Measurements from ENCODE around the gene PKD2L2. TPM values are rescaled to one million over a fixed set of nuclear protein-coding genes. Genes with fewer than 3 reads are reported as not detected.

The PKD2L2 gene
- total and polyA plus RNA-seq, 4 donors, result 0.08 TPM; not detected in 3

DNA sequence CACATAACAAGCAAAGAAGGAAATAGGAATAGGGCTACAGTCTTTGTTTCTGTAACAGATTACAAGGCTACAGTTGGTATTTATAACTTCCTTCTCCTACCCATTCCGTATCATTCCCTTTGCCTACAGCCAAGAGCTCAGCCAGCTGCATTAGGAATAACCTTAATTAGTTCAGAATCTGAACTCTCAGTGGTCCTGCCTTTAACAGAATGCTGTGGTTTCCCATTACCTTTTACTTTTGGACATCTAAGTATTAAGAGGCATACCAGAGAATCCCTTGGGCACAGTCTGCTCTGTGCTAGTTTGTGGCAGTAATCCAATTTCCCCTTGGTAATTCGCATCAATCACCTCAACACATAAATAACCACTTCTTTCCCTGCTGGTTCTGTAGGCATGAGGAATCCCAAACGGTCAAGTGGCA is 44.2 kb downstream of the PKD2L2 start:
- H3K27ac ChIP-seq (ENCODE audit: low read depth in 1 of 2, low read length in 2 of 2), result no peak overlapping the region

DNA sequence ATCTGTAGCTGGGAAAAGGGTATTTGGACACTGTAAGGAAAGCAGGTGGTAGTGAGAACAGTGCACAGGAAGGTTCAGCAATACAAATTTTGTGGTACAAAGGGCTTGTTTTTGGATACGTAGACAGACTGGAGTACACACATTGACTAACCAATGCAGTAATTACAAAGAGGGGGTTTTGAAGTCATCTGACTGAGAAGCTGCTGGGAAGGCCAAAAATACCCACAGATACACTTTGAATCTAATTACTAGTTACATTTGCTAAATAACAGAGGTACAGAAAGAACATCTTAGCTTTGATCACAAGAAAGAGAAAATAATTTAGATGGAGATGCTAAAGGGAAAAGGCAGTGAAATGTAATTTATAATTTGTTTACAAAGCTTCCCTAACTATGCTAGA is 45.9 kb downstream of the PKD2L2 start:
- Histone ChIP-seq H3K9me3 (ENCODE audit: control insufficient read depth in 4 of 4, low read length in 3 of 4) (no peaks in the 10 kb centered on the region), H3K36me3 (ENCODE audit: control insufficient read depth in 4 of 4, insufficient read depth in 3 of 4, low read depth in 1 of 4, low read length in 3 of 4) (peaks cover 4 to 27% (median 18%) of the 10 kb centered on the region in 4 donors), H3K27me3 (ENCODE audit: control insufficient read depth in 4 of 4, insufficient read depth in 4 of 4, low read length in 3 of 4) (no peaks in the 10 kb centered on the region), H3K4me1 (ENCODE audit: control insufficient read depth in 4 of 4, insufficient read depth in 4 of 4, low read length in 3 of 4) (no peaks in the 10 kb centered on the region), H3K4me3 (ENCODE audit: low read depth in 1 of 3, low read length in 3 of 3) (no peak overlapping the region), H3K27ac (ENCODE audit: low read depth in 1 of 2, low read length in 2 of 2) (no peak overlapping the region), H3K9ac (ENCODE audit: low read depth in 1 of 2, low read length in 2 of 2) (no peak overlapping the region)
- WGBS, result 77% methylated on average over 1 of the region's 1 CpG
- DNase-seq (ENCODE audit: low spot score), result no peak
- TF ChIP-seq FOXA2 (IDR thresholded peaks at IDR 0.05), result no peak
- TF ChIP-seq TAF1 (conservative IDR thresholded peaks at IDR 0.05), result no peak
- no peak for TF ChIP-seq NR2F2 (IDR thresholded peaks at IDR 0.05)
- no peak for TF ChIP-seq YY1 (IDR thresholded peaks at IDR 0.05)
- no peak for TF ChIP-seq RXRA (IDR thresholded peaks at IDR 0.05)
- TF ChIP-seq, protein P1, sequence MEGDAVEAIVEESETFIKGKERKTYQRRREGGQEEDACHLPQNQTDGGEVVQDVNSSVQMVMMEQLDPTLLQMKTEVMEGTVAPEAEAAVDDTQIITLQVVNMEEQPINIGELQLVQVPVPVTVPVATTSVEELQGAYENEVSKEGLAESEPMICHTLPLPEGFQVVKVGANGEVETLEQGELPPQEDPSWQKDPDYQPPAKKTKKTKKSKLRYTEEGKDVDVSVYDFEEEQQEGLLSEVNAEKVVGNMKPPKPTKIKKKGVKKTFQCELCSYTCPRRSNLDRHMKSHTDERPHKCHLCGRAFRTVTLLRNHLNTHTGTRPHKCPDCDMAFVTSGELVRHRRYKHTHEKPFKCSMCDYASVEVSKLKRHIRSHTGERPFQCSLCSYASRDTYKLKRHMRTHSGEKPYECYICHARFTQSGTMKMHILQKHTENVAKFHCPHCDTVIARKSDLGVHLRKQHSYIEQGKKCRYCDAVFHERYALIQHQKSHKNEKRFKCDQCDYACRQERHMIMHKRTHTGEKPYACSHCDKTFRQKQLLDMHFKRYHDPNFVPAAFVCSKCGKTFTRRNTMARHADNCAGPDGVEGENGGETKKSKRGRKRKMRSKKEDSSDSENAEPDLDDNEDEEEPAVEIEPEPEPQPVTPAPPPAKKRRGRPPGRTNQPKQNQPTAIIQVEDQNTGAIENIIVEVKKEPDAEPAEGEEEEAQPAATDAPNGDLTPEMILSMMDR (IDR thresholded peaks at IDR 0.05; ENCODE audit: low read depth, low read length, missing input control), result no peak

More for the DNA sequence above, 44.2 kb downstream of the PKD2L2 start:
- Histone ChIP-seq H3K4me3 (ENCODE audit: low read depth in 1 of 3, low read length in 3 of 3) (no peak overlapping the region), H3K27me3 (ENCODE audit: control insufficient read depth in 4 of 4, insufficient read depth in 4 of 4, low read length in 3 of 4) (no peaks in the 10 kb centered on the region), H3K9me3 (ENCODE audit: control insufficient read depth in 4 of 4, low read length in 3 of 4) (no peaks in the 10 kb centered on the region), H3K36me3 (ENCODE audit: control insufficient read depth in 4 of 4, insufficient read depth in 3 of 4, low read depth in 1 of 4, low read length in 3 of 4) (peaks cover 1 to 10% (median 2%) of the 10 kb centered on the region in 4 donors), H3K9ac (ENCODE audit: low read depth in 1 of 2, low read length in 2 of 2) (no peak overlapping the region), H3K4me1 (ENCODE audit: control insufficient read depth in 4 of 4, insufficient read depth in 4 of 4, low read length in 3 of 4) (no peaks in the 10 kb centered on the region)
- TF ChIP-seq, protein P2, sequence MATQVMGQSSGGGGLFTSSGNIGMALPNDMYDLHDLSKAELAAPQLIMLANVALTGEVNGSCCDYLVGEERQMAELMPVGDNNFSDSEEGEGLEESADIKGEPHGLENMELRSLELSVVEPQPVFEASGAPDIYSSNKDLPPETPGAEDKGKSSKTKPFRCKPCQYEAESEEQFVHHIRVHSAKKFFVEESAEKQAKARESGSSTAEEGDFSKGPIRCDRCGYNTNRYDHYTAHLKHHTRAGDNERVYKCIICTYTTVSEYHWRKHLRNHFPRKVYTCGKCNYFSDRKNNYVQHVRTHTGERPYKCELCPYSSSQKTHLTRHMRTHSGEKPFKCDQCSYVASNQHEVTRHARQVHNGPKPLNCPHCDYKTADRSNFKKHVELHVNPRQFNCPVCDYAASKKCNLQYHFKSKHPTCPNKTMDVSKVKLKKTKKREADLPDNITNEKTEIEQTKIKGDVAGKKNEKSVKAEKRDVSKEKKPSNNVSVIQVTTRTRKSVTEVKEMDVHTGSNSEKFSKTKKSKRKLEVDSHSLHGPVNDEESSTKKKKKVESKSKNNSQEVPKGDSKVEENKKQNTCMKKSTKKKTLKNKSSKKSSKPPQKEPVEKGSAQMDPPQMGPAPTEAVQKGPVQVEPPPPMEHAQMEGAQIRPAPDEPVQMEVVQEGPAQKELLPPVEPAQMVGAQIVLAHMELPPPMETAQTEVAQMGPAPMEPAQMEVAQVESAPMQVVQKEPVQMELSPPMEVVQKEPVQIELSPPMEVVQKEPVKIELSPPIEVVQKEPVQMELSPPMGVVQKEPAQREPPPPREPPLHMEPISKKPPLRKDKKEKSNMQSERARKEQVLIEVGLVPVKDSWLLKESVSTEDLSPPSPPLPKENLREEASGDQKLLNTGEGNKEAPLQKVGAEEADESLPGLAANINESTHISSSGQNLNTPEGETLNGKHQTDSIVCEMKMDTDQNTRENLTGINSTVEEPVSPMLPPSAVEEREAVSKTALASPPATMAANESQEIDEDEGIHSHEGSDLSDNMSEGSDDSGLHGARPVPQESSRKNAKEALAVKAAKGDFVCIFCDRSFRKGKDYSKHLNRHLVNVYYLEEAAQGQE (IDR thresholded peaks at IDR 0.05), result no peak
- TF ChIP-seq HNF4A (conservative IDR thresholded peaks at IDR 0.05) (no peak), FOXA2 (IDR thresholded peaks at IDR 0.05) (no peak)
- DNase-seq (ENCODE audit: low spot score), result no peak
- WGBS, result 68% methylated on average over 3 of the region's 3 CpGs

DNA sequence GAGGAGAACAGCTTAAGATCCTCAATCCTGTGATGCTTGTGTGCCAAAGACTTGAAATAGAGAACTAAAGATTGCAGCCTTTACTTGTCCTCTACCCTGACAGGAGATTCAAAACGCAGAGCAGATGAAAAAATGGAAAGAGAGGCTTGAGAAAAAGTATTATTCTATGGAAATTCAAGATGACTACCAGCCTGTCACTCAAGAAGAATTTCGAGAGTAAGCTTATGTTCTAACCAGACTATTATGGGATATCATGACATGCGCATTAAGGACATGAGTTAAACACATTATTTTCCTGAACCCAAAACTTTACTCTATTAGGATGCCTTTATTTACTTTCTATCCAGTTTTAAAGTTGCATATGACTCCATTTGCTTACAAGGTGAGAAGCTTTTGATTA is 46.4 kb downstream of the PKD2L2 start:
- WGBS, result 87% methylated on average over 3 of the region's 3 CpGs
- no peak for DNase-seq (ENCODE audit: low spot score)
- Histone ChIP-seq H3K27ac (ENCODE audit: low read depth in 1 of 2, low read length in 2 of 2) (no peak overlapping the region), H3K4me3 (ENCODE audit: low read depth in 1 of 3, low read length in 3 of 3) (no peak overlapping the region), H3K9ac (ENCODE audit: low read depth in 1 of 2, low read length in 2 of 2) (no peak overlapping the region), H3K36me3 (ENCODE audit: control insufficient read depth in 4 of 4, insufficient read depth in 3 of 4, low read depth in 1 of 4, low read length in 3 of 4) (peaks cover 4 to 32% (median 19%) of the 10 kb centered on the region in 4 donors), H3K9me3 (ENCODE audit: control insufficient read depth in 4 of 4, low read length in 3 of 4) (no peaks in the 10 kb centered on the region), H3K27me3 (ENCODE audit: control insufficient read depth in 4 of 4, insufficient read depth in 4 of 4, low read length in 3 of 4) (no peaks in the 10 kb centered on the region), H3K4me1 (ENCODE audit: control insufficient read depth in 4 of 4, insufficient read depth in 4 of 4, low read length in 3 of 4) (no peaks in the 10 kb centered on the region)
- TF ChIP-seq SP1 (IDR thresholded peaks at IDR 0.05) (no peak), NR2F2 (IDR thresholded peaks at IDR 0.05) (no peak), TAF1 (conservative IDR thresholded peaks at IDR 0.05) (no peak)

Measured in liver (tissue), 9 donors.